Suppressor macrophage (primary cell): ENCODE results near the gene SEPTIN14.
"Not testable (repeated sequence)": the region's sequence is repeated elsewhere in the genome, so short reads cannot be mapped to it uniquely, and the experiment has no call there.

Source experiments
- DNase-seq, 4 experiments: peaks; one replicate each; pipeline ENCODE4 v3.0.0-alpha.2; 2020 to 2022

SEPTIN14 gene

DNA sequence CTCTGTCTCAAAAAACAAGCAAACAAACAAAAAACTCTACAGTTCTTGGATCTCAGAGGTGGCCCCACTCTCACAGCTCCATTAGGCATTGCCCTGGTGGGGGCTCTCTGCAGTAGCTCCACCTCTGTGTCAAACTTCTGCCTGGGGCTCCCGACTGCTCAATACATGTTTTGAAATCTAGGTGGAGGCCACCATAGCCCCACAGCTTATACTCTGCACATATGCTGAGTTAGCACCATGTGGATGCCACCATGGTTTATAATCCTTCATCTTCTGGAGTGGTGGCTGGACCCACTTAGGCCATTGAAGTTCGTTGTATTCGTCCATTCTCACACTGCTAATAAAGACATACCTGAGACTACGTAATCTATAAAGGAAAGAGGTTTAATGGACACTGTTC is 78.4 kb downstream of the SEPTIN14 start:
- no peak for DNase-seq

DNA sequence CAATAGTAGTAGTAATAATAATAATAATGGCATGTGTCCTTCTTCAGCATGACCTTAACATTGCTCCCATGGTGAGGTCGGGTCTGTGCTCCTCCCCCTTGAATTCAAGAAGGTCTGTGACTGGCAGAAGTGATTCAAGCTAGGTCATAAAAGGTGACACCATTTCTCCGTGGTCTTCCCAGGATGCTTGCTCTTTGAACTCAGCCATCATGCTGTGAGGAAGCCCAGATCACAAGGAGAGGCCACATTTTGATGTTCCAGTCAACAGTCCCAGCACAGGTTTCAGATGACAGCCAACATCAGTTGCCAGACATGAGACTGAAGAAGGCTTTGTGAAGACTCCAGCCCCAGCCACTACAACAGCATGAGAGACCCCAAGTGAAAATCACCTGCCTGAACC is 83.9 kb downstream of the SEPTIN14 start:
- no peak for DNase-seq

DNA sequence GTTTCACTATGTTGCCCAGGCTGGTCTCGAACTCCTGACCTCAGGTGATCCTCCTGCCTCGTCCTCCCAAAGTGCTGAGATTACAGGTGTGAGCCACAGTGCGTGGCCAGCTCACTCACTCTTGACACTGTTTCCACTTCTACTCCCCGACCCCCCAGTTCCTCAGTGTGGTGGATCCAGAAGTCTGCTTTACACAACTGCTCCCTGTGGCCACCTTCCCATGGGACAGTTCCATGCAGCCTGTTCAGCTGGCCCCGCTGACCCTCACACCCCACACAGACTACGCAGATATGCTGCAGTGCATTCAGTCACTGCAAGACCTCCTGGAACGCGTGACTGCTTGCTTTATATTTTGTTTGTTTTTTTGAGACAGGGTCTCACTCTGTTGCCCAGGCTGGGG is 86.4 kb downstream of the SEPTIN14 start:
- DNase-seq = no peak

DNA sequence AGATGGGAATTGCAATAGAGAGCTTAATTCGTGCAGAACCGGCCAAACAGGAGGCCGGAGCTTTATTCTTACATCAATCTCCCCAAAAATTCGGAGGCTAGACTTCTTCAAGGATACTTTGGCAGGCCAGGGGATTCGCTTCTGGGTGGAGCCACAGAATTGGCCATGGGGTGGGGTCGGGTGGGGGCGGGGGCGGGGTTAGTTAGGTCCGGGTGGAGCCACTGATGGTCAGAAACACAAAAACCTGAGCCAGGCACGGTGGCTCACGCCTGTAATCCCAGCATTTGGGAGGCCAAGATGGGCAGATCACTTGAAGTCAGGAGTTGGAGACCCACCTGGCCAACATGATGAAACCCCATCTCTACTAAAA is 87.5 kb downstream of the SEPTIN14 start:
- DNase-seq = no peak

DNA sequence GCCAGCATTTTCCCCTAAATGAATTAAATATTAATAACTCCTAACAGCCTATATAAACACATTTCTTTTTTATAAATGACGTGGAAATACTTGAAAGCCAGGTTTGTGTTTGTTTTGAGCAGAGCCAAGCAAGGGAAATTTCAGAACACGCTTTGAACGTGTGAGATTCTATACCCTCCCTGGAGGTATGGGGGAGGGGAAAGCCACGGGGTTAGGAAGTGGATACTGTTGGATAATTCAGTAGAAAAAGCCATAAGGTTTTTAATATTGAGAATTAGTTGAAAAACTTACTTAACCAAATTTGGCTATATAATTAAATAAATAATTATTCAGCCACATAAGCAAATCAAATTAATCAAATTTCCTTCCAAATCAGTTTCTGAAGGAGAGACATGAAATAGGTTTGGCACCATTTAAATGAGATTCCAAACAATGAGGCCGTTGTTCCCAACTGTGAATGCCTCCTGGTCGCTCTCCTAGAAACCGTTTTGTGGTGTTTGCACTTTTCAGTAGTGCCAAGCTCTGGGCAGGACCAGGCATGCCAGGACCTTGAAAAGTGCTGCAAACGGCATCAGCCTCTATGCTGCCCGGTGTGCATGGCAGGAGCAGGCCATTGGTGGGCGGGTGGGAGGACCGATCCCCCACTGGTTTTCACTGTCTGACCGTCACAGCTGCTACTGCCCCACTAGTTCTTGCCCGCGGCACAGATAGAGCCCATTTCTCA is 88.1 kb downstream of the SEPTIN14 start:
- DNase-seq = no peak

DNA sequence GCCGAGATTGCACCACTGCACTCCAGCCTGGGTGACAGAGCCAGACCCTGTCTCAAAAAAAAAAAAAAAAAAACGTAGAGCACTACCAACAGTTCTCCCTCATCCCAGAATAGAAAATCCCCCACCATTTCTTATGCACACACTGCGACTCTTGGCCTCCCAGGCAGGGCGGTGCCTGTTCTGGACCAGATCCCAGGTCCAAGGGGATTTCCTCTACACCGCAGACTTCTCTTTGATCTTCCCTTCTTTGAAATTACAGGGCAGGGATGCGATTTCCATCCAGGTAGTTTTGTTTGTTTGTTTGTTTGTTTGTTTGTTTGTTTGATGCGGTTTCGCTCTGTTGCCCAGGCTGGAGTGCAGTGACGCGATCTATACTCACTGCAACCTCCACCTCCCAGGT is 91.8 kb downstream of the SEPTIN14 start:
- no peak for DNase-seq

DNA sequence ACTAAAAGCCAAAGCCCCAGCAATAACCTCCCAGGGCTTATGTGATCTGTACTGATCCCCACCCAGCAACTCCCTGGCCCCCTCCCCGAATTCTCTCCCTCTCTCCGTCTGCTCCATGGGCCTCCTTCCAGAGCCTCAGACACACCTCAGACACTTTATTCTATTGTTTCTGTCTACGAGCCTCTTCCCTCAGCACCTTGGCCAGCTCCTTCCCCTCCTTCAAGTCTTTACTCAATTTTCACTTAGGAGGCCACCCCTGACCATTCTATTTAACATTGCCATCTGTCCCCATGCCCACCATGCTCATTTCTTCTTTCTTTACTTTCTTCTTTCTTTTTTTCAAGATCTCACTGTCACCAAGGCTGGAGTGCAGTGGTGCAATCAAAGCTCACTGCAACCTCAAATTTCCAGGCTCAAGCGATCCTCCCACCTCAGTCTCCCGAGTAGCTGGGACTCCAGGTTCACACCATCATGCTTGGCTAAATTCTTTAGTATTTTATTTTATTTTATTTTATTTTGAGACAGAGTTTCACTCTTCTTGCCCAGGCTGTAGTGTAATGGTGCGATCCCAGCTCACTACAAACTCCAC is 109.2 kb downstream of the SEPTIN14 start:
- DNase-seq = not testable (repeated sequence)

DNA sequence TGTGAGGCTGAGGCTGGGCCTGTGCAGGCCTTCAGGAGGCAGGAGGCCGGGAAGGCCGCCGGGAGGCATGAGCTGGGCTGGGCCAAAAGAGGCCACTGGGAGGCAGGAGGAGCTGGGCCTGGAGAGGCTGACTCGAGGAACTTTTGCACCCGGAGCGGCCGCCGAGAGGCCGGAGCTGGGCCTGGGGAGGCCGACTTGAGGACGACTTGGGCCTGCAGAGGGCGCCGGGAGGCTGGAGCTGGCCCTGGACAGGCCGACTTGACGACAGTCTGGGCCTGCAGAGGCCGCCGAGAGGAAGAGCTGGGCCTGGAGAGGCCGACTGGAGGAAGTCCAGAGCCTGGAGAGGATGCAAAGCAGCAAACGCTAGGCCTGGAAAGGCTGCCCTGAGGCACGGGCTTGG is 117.8 kb downstream of the SEPTIN14 start:
- not testable (repeated sequence) for DNase-seq
